ENCODE results near the gene RELB.
A peak's percentile ranks its signal among the peaks of the same experiment; 100 is the strongest.
"Not testable (repeated sequence)": the region's sequence is repeated elsewhere in the genome, so short reads cannot be mapped to it uniquely, and the experiment has no call there.

RELB gene

DNA sequence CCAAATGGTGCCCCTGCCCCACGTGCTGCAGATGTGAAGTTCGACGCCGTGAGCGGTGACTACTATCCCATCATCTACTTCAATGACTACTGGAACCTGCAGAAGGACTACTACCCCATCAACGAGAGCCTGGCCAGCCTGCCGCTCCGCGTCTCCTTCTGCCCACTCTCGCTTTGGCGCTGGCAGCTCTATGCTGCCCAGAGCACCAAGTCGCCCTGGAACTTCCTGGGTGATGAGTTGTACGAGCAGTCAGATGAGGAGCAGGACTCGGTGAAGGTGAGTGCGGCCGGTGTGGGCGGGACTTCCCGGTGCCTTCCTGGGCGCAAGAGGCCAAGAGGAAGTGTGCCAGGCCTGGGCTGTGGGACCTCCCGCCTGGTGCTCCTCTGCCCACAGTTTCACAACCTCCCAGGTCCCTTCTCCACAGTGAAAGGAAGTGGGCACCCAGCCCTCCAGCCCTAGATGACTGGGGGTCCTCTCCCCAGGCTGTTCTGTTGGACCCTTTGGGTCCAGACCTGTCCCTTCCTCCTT, 14.1 kb upstream of the RELB start:
- no peak for DNase-seq (ENCODE audit: low read depth)

DNA sequence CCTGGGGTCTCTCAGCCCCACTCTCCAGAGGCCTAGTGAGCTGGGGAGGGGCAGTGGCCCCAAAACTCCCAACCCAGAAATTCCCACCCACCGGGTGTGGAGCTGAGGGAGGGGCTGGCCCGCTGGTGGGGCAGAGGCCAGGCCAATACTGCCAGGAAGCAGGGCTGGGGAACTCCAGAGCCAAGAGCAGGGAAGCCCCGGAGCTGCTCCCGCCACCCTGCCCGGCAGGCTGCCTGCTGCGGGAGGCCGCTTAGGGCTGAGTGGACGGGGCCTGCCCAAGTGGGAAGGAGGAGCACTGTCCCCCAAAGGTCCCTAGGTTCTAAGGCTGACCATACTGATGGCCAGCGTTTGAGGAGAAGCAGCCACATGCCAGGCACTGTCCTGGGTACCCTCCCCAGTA, 13.0 kb upstream of the RELB start:
- no peak for DNase-seq (ENCODE audit: low read depth)

DNA sequence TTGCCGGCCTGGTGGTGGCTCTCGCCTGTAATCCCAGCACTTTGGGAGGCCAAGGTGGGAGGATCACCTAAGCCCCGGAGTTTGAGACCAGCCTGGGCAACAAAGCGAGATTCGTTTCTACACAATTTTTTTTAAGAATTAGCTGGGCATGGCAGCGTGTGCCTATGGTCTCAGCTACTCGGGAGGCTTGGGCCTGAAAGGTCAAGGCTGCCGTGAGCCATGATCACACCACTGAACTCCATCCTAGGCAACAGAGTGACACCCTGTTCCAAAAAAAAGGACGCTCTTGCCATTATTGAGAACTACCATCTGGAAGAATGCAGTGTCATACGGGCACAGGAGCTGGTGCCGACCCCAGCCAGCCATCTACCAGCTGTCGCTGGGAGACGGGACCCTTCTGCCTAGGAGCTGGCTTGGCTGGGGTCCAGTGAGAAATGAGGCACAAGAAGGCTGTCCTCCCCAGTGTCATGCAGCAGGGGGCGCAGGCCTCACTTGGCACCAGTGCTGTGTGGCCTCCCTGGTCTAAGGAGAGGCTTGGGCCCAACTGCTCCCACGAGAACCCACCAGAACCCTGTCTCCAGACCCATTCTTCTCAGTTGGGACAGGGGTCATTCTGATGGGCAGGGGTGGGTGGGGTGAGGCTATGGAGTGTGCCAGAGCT, 12.2 kb upstream of the RELB start:
- DNase-seq (ENCODE audit: low read depth): peak; percentile 58

DNA sequence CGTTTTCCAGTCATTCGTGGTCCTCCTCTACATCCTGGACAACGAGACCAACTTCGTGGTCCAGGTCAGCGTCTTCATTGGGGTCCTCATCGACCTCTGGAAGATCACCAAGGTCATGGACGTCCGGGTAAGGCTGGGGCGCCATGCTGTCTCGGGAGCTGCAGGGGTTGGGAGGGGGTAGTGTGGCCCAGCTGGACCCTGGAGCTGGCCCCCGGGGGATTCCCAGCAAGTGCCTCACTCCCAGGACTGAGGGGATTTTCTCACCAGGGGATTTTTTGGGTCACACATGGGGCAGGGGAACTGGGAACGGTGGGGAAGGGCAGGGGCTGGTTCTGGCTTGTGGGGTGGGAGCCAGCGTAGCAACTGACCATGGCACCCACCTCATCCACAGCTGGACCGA, 10.8 kb upstream of the RELB start:
- no peak for DNase-seq (ENCODE audit: low read depth)

DNA sequence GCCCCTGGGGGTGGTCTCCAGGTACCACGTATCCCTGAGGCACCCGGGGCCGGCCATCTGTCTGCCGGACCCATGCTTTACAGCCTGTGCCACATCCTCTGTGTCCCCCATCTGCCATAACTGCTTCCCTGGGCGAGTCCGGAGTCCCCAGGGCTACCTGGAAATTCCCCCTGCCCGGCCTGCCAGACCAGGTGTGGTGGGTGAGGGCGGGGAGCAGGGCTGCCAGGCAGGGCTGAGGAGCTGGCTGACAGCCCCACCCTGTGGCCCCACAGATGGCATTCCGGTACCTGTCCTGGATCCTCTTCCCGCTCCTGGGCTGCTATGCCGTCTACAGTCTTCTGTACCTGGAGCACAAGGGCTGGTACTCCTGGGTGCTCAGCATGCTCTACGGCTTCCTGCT, 10.3 kb upstream of the RELB start:
- no peak for DNase-seq (ENCODE audit: low read depth)

DNA sequence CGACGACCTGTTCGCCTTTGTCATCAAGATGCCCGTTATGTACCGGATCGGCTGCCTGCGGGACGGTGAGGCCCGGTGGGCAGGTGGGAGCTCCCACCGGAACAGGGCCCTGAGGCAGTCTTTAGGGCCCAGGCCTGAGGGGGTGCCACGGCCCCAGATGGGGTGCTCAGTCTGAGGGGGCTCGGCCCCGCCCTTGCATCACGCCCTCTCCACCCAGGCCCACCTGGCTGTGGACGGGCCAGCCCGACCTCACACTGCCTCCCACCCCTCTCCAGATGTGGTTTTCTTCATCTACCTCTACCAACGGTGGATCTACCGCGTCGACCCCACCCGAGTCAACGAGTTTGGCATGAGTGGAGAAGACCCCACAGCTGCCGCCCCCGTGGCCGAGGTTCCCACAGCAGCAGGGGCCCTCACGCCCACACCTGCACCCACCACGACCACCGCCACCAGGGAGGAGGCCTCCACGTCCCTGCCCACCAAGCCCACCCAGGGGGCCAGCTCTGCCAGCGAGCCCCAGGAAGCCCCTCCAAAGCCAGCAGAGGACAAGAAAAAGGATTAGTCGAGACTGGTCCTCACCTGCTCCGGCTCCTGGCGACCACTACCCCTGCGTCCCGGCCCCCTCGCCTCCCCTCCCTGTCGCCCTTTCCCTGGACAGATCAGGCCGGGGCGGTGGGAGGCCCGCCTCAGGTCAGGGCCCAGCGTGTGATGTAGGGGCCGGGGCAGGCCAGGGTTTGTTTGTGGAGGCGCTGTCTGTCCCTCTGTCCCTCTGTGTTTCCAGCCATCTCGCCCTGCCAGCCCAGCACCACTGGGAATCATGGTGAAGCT, 8.7 kb upstream of the RELB start:
- no peak for DNase-seq (ENCODE audit: low read depth)

DNA sequence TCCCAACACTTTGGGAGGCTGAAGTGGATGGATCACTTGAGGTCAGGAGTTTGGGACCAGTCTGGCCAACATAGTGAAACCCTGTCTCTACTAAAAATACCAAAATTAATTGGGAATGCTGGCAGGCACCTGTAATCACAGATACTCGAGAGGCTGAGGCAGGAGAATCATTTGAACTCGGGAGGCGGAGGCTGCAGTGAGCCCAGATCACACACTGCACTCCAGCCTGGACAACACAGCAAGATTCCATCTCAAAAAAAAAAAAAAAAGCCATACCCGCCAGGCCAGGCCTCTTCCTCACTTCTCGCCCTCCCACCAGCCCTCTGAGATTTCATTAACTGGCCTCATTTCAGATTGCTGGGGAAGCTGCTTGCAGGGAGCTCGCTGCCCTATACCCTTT, 7.7 kb upstream of the RELB start:
- DNase-seq (ENCODE audit: low read depth): no peak

DNA sequence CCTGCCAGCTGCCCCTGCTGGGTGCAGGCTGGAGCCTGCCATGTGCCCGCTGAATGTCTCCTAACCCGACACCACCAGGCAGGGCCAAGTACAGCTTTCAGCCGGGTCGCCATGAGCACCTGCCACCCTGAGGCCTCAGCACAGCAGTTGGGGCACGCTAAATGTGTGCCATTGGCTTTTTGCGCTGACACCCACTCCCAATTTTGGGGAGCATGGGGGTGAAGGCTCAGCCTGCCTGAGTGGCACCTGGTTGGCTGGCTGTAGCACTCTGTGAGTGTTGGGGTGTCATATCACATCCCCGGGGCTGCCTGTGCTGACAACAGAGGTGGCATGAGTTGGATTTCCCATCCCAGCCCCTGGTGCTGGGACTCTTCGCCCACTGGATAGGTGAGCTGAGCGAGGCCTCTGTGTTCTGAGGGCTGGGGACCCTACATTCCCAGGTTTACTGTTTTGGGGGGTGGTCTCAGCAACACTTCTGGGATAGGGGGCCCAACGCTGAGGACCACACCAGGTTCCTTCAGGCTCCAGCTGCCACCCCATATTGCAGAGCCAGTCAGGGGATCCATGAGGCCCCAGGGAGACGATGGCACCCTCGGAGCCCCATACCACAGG, 7.2 kb upstream of the RELB start:
- DNase-seq (ENCODE audit: low read depth): no peak

DNA sequence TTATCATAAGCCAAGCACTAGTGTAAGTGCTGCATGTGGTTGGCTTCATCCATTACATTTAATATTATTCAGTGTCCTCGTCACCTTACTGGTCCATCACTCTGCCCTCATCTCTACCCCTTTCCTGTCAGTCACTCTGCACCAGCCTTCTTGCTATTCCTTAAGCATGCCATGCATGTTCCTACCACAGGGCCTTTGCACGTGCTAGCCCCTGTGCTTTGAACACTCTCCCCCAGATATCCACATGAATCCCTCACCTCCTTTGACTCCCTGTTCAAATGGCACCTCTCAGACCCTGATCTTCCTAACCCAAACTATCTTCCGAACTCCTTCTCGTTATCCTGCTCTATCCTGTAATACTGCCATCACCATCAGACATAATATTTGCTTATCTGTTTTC, 3.2 kb upstream of the RELB start:
- no peak for DNase-seq (ENCODE audit: low read depth)

DNA sequence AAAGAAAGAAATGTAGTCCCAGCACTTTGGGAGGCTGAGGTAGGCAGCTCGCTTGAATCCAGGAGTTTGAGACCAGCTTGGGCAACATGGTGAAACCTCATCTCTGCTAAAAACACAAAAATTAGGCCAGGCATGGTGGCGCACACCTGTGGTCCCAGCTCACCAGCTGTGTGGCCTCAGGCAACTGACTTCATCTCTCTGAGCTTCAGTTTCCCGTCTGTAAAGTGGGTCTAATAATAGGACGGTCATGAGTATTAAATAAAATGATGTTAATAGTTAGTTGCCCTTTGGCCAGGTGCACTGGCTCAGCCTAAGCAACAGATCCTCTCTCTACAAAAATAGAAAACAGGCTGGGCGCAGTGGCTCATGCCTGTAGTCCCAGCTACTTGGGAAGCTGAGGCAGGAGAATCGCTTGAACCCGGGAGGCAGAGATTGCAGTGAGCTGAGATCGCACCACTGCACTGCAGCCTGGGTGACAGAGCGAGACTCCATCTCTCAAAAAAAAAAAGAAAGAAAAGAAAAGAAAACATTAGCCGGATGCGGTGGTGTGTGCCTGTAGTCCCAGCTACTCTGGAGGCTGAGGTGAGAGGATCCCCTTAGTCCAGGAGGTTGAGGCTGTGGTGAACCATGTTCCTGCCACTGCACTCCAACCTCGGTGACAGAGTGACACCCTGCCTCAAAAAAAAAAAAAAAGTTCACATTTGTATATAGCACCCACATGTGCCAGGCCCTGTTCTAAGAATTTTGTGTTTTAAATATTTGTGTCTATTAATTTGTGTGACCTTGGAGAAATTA, 1.9 kb upstream of the RELB start:
- not testable (repeated sequence) for DNase-seq (ENCODE audit: low read depth)

DNA sequence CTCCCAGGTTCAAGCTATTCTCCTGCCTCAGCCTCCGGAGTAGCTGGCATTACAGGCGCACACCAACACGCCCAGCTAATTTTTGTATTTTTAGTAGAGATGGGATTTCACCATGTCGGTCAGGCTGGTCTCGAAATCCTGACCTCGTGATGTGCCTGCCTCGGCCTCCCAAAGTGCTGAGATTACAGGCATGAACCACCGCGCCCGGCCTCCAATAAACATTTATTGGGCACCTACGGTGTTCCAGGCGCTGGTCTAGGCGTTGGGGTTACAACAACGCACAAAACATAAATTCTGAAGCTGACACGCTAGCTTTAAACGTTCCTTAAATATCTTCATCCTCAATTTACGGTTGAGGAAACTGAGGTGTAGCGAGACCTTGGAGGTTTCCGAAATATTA, 599 bp upstream of the RELB start:
- DNase-seq (ENCODE audit: low read depth): not testable (repeated sequence)

DNA sequence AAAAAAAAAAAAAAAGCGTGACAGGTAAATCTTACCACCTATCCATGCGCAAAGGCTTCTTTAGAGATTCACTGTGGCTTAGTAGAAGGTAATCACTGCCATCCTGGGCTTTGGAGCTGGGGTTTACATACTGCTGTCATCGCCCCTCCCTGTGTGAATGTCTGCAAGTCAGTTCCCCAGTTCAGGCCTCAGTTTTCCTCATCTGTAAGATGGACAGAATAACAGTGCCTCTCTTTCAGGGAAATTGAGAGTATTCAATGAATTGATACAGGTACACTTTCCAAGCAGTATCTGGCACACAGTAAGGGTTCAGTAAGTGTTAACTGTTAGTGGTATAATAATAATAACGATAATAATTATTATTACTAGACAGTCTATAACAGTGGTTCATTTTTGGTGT, 2.2 kb downstream of the RELB start:
- no peak for DNase-seq (ENCODE audit: low read depth)

DNA sequence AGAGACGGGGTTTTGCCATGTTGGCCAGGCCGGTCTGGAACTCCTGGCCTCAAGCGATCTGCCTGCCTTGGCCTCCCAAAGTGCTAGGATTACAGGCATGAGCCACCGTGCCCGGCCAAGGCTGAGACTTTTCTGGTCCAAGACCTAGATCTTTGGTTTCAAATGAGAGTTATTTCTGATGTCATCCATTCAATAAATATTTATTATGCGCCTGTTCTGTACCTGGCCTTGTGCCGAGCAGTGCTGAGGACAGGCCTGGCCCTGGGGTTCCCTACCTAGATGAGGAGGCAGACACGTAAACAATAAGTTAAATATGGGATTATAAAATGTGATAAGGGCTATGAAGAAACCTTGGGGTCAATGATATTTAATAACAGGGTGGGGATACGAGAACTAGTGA, 4.5 kb downstream of the RELB start:
- no peak for DNase-seq (ENCODE audit: low read depth)

DNA sequence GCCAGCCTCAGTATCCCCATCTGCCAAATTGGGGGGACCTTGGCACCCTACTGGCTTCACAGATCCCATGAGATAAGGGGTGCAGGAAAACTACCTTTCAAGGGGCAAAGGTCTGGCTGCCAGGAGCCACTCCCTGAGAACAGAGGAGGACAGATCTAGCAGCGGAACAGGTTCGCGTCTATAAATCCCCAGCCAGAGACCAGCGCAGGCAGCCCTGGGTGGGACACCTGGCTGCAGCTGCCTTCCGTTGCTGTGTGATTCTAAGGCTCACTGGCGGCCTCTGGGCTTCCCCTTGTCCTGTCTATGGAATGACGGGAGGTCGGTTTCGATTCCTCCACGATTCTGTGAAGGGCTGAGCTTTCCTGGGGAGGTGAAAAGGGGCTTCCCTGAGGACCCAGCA, 7.3 kb downstream of the RELB start:
- no peak for DNase-seq (ENCODE audit: low read depth)

DNA sequence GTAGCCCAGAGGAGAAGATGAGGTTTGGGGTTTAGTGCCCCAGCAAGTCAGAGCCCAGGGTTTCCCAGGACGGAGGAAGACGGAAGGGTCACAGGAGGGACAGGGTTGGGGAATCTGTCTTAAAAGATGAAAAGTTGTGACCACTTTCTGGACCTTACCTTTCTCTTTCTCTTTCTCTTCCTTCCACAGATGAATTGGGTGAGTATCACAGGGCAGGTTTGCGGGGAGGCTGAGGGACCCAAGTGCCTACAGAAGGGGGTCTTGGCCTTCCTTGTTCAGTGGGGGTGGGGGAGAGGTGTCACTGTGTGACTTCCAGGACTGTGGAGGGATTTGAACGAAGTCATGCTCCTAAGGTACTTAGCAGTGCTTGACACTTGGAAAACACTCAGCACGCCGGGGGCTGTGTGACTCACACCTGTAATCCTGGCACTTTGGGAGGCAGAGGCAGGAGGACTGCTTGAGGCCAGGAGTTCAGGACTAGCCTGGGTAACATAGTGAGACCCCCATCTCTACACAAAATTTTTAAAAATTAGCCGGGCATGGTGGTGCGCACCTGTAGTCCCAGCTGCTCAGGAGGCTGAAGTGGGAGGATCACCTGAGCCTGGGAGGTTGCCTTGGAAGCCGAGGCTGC, 8.5 kb downstream of the RELB start:
- DNase-seq (ENCODE audit: low read depth): no peak

DNA sequence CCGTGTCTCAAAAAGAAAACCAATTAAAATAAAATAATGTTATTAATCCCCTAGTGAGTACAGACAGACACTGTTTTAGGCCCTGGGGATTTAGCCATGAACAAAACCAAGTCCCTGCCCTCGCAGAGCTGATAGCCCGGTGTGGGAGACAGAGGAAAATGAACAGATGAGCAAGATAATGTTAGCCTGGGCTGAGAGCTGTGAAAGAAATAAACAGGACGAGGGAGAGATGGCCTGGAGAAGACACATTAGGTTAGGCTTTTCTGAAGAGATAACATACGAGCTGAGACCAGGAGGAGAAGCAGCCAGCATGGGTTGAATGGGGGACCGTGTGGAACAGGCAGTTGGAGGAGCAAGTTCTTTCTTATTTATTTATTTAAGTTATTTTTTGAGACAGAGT, 9.0 kb downstream of the RELB start:
- DNase-seq (ENCODE audit: low read depth): no peak

DNA sequence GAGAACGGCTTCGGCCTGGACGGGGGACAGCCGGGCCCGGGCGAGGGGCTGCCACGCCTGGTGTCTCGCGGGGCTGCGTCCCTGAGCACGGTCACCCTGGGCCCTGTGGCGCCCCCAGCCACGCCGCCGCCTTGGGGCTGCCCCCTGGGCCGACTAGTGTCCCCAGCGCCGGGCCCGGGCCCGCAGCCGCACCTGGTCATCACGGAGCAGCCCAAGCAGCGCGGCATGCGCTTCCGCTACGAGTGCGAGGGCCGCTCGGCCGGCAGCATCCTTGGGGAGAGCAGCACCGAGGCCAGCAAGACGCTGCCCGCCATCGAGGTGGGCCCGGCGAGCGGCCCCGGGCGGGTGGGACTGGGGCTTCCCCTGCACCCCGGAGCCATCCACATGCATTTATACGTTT, 10.7 kb downstream of the RELB start:
- no peak for DNase-seq (ENCODE audit: low read depth)

DNA sequence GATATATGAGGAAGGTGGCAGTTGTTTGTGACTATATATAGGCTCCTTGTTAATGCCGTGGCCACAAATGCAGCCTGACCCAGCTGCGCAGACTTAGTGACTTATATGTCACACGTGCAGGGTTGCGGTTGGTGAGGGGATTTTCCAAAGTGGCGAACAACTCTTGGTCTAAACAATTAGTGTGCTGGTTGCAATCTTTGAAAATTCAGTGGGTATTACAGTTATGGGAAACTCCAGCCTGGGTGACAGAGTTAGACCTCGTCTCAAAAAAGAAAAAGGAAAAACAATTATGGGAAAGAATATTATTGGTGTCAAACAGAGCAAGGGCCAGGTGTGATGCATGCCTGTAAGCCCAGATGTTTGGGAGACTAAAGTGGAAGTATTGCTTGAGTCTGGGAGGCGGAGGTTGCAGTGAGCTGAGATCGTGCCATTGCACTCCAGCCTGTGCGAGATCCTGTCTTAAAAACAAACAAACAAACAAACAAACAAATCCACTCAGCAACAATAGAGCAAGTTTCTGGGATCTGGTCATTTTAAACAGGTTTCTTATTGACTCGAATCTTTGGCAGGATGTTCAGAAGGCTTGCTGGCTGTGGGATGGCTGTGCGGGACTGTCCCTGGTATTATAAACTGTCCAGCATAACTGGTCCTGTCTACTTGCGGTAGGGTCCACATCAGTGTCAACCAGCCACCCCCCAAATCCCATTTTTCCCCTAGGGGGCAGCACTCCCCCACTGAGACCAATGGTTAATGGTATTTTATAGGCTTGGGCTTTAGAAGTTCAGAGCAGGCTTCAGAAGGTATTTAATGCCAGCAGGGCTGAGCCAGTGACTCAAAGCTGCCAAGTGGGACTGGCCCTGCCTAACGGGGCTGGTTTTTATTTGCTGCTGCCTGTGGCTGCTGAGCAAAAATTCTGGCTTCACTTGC, 15.4 kb downstream of the RELB start:
- peak; percentile 78 for DNase-seq (ENCODE audit: low read depth)

DNA sequence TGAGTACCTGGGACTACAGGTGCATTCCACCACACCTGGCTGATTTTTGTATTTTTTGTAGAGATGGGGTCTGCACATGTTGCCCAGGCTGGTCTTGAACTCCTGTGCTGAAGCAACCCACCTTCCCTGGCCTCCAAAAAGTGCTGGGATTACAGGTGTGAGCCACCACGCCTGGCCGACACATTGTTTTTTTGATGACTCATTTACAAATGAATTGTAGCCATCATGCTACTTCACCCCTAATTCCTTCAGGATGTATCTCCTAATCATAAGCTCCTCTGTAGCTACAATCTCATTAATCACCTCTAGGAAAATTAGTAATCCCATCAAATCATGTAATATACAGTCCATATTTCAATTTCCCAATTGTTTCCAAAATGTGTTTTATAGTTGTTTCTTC, 17.9 kb downstream of the RELB start:
- no peak for DNase-seq (ENCODE audit: low read depth)

DNA sequence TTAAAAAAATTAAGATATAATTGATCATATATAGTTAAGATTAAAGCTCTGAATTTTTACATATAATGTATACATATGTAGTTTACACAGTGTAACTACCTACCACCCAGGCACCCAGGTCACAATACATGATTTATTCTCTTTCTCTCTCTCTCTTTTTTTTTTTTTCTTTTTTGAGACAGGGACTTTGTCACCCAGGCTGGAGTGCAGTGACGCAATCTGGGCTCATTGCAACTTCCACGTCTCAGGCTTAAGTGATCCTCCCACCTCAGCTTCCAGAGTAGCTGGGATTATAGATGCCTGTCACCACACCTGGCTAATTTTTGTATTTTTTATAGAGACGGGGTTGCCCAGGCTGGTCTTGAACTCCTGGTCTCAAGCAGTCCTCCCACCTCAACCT, 18.8 kb downstream of the RELB start:
- no peak for DNase-seq (ENCODE audit: low read depth)

DNA sequence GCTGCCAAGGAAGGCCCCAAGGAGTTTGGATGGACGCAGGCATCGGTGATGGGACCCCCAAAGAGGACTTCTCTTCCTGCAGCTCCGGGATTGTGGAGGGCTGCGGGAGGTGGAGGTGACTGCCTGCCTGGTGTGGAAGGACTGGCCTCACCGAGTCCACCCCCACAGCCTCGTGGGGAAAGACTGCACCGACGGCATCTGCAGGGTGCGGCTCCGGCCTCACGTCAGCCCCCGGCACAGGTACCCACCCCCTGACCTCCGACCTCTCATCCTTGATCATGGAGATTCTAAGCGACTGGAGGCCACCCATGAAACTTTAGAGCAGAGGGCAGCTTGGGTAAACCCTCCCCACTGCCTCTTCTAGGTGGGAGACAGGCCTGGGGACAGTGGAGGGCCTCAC, 20.7 kb downstream of the RELB start:
- no peak for DNase-seq (ENCODE audit: low read depth)
